Spleen (tissue), 11 donors: ENCODE measurements around the gene TMEM30A. TPM values are rescaled to one million over a fixed set of nuclear protein-coding genes. Genes with fewer than 3 reads are reported as not detected.

Experiments used
- DNase-seq: peaks from one replicate; pipeline ENCODE4 v3.0.0-alpha.2; 2020
- H3K27ac ChIP-seq, 8 donors: fragments of 200-600 bp; sonication (generic) in 7 of 8; 1 replicate in 4 of 8; 2 replicates in 4 of 8; pipeline versions ENCODE4 v1.5.0 to v1.8.0; 2016 to 2021; ENCODE audit warnings: inconsistent platforms in 4 of 8, mild to moderate bottlenecking in 4 of 8, moderate library complexity in 1 of 8
- H3K27me3 ChIP-seq, 7 donors: fragments of 200-600 bp; sonication (generic) in 6 of 7; replicated peaks in 1 of 7; 1 replicate in 4 of 7; 2 replicates in 3 of 7; pipeline versions ENCODE4 v1.5.0 to v1.8.0; 2016 to 2021; ENCODE audit warnings: inconsistent platforms in 3 of 7, mild to moderate bottlenecking in 1 of 7
- H3K36me3 ChIP-seq, 6 donors: fragments of 200-600 bp; sonication (generic) in 5 of 6; 1 replicate in 4 of 6; 2 replicates in 2 of 6; pipeline versions ENCODE4 v1.5.0 to v1.8.0; 2016 to 2021; ENCODE audit warnings: inconsistent platforms in 2 of 6
- H3K4me1 ChIP-seq, 6 donors: fragments of 200-600 bp; sonication (generic) in 5 of 6; 1 replicate in 3 of 6; 2 replicates in 3 of 6; pipeline versions ENCODE4 v1.5.0 to v1.8.0; 2016 to 2021; ENCODE audit warnings: inconsistent platforms in 3 of 6
- H3K4me3 ChIP-seq, 8 donors: fragments of 200-600 bp; sonication (generic) in 7 of 8; 1 replicate in 4 of 8; 2 replicates in 4 of 8; pipeline versions ENCODE4 v1.5.0 to v1.8.0; 2016 to 2021; ENCODE audit warnings: inconsistent platforms in 4 of 8, mild to moderate bottlenecking in 4 of 8, moderate library complexity in 2 of 8
- H3K9me3 ChIP-seq, 8 donors: fragments of 200-600 bp; sonication (generic) in 7 of 8; 1 replicate in 4 of 8; 2 replicates in 4 of 8; pipeline versions ENCODE4 v1.5.0 to v1.8.0; 2016 to 2021; ENCODE audit warnings: inconsistent platforms in 4 of 8
- CTCF ChIP-seq, 11 experiments: fragments of 200-600 bp in 7 of 11; fragments of 450-650 bp in 4 of 11; sonication (generic) in 4 of 11; IDR thresholded peaks in 8 of 11; conservative IDR thresholded peaks in 3 of 11; 1 replicate in 7 of 11; 2 replicates in 4 of 11; pipeline versions ENCODE4 v1.4.0 to v1.8.0; 2016 to 2021; ENCODE audit warnings: antibody characterized with exemption in 11 of 11, inconsistent platforms in 4 of 11, mild to moderate bottlenecking in 1 of 11
- POLR2A ChIP-seq, 3 donors: fragments of 450-650 bp; IDR thresholded peaks; one replicate each; pipeline ENCODE4 v1.5.1; 2017; ENCODE audit warnings: antibody characterized with exemption in 3 of 3, mild to moderate bottlenecking in 1 of 3
- POLR2AphosphoS5 ChIP-seq, 3 donors: sonication (generic); formaldehyde crosslinking; IDR thresholded peaks; one replicate each; pipeline ENCODE4 v1.5.1; 2017; ENCODE audit warnings: antibody characterized with exemption in 3 of 3
- WGBS, 5 donors: extraction: QIAGEN DNeasy Blood & Tissue Kit in 3 of 5; methylation state at CpG; one replicate each; pipeline versions ENCODE4 v1.1.5 to v1.1.7; 2013 to 2018; 5-methylcytosine and 5-hydroxymethylcytosine counted together
- intact Hi-C: fragments of 100-400 bp; cut with DNase I; formaldehyde crosslinking; loops from one replicate; pipeline ENCODE4 v1.15.0; 2023; ENCODE audit warnings: low total_unique reads
- polyA plus RNA-seq, 3 donors: library from polyadenylated mRNA; stranded (reverse); fragments of 200-250 nt; gene quantifications; one replicate each; pipeline ENCODE4 v1.2.1, GENCODE V29; 2013
- total RNA-seq, 7 donors: library from RNA; depleted of rRNA in 3 of 7; stranded (reverse); fragments of >200 nt in 3 of 7; fragmentation: NEBNext Ultra II Directional in 4 of 7; extraction: Animal tissue kit (Norgen Biotek cat#: 25700) in 4 of 7; gene quantifications; one replicate each; pipeline versions ENCODE4 v1.1.0 to v1.2.1, GENCODE V29; 2016 to 2021
- donor health status: healthy with polysubstance abuse.
- donor health status: DM: no; HTN: no; CAD: no; lungs with moderate emphysema.
- donor health status: DM: no; HTN: no; CAD: no.
- donor health status: Bipolar disorder and iron deficiency.
- donor health status: healthy.
- donor health status: DM: no; HTN: no; CAD: no.
- donor health status: DM: yes; HTN: yes; CAD: no.

The TMEM30A gene
- total and polyA plus RNA-seq, 10 donors, result 19.9 to 111 (median 88.5) TPM

GRCh38 chr6:75327807-75328206 is 43.2 kb upstream of the TMEM30A start:
- no peaks in the 10 kb centered on the region for H3K4me1 ChIP-seq
- 82 to 87% (median 84%) methylated on average over 1 of the region's 1 CpG for WGBS, 5 donors
- H3K36me3 ChIP-seq, result no peaks in the 10 kb centered on the region
- peaks cover 0 to 6% (median 0%) of the 10 kb centered on the region in 7 donors for H3K27me3 ChIP-seq
- H3K4me3 ChIP-seq, result no peak overlapping the region
- no peak for DNase-seq
- H3K9me3 ChIP-seq, result no peaks in the 10 kb centered on the region
- no peak overlapping the region for H3K27ac ChIP-seq
- intact Hi-C loops, result no loop called here
- TF ChIP-seq POLR2A (IDR thresholded peaks at IDR 0.05) (no peak), POLR2AphosphoS5 (IDR thresholded peaks at IDR 0.05) (no peak), CTCF (IDR thresholded peaks at IDR 0.05 in 8 of 11, conservative IDR thresholded peaks at IDR 0.05 in 3 of 11) (no peak)

- Histone ChIP-seq H3K9me3 (no peaks in the 10 kb centered on the region), H3K27ac (no peak overlapping the region), H3K27me3 (no peaks in the 10 kb centered on the region), H3K4me3 (no peak overlapping the region), H3K36me3 (no peaks in the 10 kb centered on the region), H3K4me1 (no peaks in the 10 kb centered on the region)
- 69 to 90% (median 89%) methylated on average over 2 of the region's 2 CpGs for WGBS, 5 donors
- TF ChIP-seq POLR2A (IDR thresholded peaks at IDR 0.05), result no peak
- DNase-seq, result no peak
- intact Hi-C loops, result no loop called here
These were observed 42.1 kb upstream of the TMEM30A start for GRCh38 chr6:75326557-75327258.

GRCh38 chr6:75318900-75319299 is 34.3 kb upstream of the TMEM30A start:
- H3K27me3 ChIP-seq, result peaks cover 0 to 3% (median 0%) of the 10 kb centered on the region in 7 donors
- TF ChIP-seq POLR2A (IDR thresholded peaks at IDR 0.05), result no peak
- no peak for TF ChIP-seq POLR2AphosphoS5 (IDR thresholded peaks at IDR 0.05)
- TF ChIP-seq CTCF (IDR thresholded peaks at IDR 0.05 in 8 of 11, conservative IDR thresholded peaks at IDR 0.05 in 3 of 11), result no peak
- H3K4me1 ChIP-seq, result no peaks in the 10 kb centered on the region
- H3K36me3 ChIP-seq, result no peaks in the 10 kb centered on the region
- intact Hi-C loops, result no loop called here
- no peak overlapping the region for H3K4me3 ChIP-seq
- H3K9me3 ChIP-seq, result no peaks in the 10 kb centered on the region
- no peak overlapping the region for H3K27ac ChIP-seq
- whole genome bisulfite sequencing, 5 donors, result 49 to 75% (median 73%) methylated on average over 2 of the region's 2 CpGs
- DNase-seq, result no peak

GRCh38 chr6:75317503-75318206 is 33.1 kb upstream of the TMEM30A start:
- no peak overlapping the region for H3K4me3 ChIP-seq
- peak overlapping the region in 4 of 8 donors; percentile 41 to 61 (median 48) for H3K27ac ChIP-seq
- intact Hi-C loops, result no loop called here
- 50 to 62% (median 56%) methylated on average over 4 of the region's 4 CpGs for WGBS, 5 donors
- peaks cover 0 to 4% (median 0%) of the 10 kb centered on the region in 7 donors for H3K27me3 ChIP-seq
- no peak for TF ChIP-seq POLR2A (IDR thresholded peaks at IDR 0.05)
- no peak for TF ChIP-seq POLR2AphosphoS5 (IDR thresholded peaks at IDR 0.05)
- no peak for TF ChIP-seq CTCF (IDR thresholded peaks at IDR 0.05 in 8 of 11, conservative IDR thresholded peaks at IDR 0.05 in 3 of 11)
- H3K4me1 ChIP-seq, result no peaks in the 10 kb centered on the region
- H3K9me3 ChIP-seq, result no peaks in the 10 kb centered on the region
- H3K36me3 ChIP-seq, result no peaks in the 10 kb centered on the region
- DNase-seq, result no peak
